Prostate gland (tissue), 2 donors: ENCODE data around the gene FANCE. TPM values are rescaled to one million over a fixed set of nuclear protein-coding genes. Genes with fewer than 3 reads are reported as not detected.

ENCODE experiments used
- DNase-seq: peaks from one replicate; pipeline ENCODE4 v3.0.0-alpha.2; 2019; ENCODE audit warnings: low spot score
- H3K27ac ChIP-seq, 2 donors: fragments of 200-600 bp; sonication (generic); 2 replicates each; pipeline ENCODE4 v1.5.1; 2017 to 2019
- H3K27me3 ChIP-seq: fragments of 200-600 bp; sonication (generic); replicated peaks from 2 replicates; pipeline ENCODE4 v1.5.1; 2019; ENCODE audit not compliant: insufficient read depth
- H3K36me3 ChIP-seq, 2 donors: fragments of 200-600 bp; sonication (generic); 1 replicate in 1 of 2; 2 replicates in 1 of 2; pipeline versions ENCODE4 v1.5.1 to v1.8.1; 2017 to 2019
- H3K4me1 ChIP-seq: fragments of 200-600 bp; sonication (generic); replicated peaks from 2 replicates; pipeline ENCODE4 v1.5.1; 2019
- H3K4me3 ChIP-seq, 2 donors: fragments of 200-600 bp; sonication (generic); 2 replicates each; pipeline ENCODE4 v1.5.1; 2017 to 2019
- H3K9me3 ChIP-seq: fragments of 200-600 bp; sonication (generic); 2 replicates; pipeline ENCODE4 v1.5.1; 2017
- POLR2A ChIP-seq: fragments of 450-650 bp; IDR thresholded peaks from one replicate; pipeline ENCODE4 v1.6.1; 2016; ENCODE audit warnings: antibody characterized with exemption, mild to moderate bottlenecking
- POLR2AphosphoS5 ChIP-seq: sonication (generic); formaldehyde crosslinking; IDR thresholded peaks from one replicate; pipeline ENCODE4 v1.6.1; 2017; ENCODE audit warnings: antibody characterized with exemption
- WGBS: methylation state at CpG from one replicate; pipeline ENCODE4 v1.1.5; 2018; 5-methylcytosine and 5-hydroxymethylcytosine counted together
- intact Hi-C: fragments of 100-400 bp; cut with DNase I; formaldehyde crosslinking; loops from one replicate; pipeline ENCODE4 v1.14.2; 2022
- total RNA-seq, 2 donors: library from RNA; depleted of rRNA; stranded (reverse); fragments of >200 nt; gene quantifications; one replicate each; pipeline ENCODE4 v1.1.0, GENCODE V29; 2016
- TF ChIP-seq, protein P1 (sequence below), 4 experiments: fragments of 200-600 bp in 2 of 4; fragments of 450-650 bp in 2 of 4; sonication (generic) in 2 of 4; IDR thresholded peaks; 1 replicate in 3 of 4; 2 replicates in 1 of 4; pipeline ENCODE4 v1.5.1; 2016 to 2019; ENCODE audit warnings: antibody characterized with exemption in 4 of 4, mild to moderate bottlenecking in 2 of 4, moderate library complexity in 2 of 4

The FANCE gene
- total RNA-seq, 2 donors from 2014 or later, result 7.5 to 14.0 TPM

- intact Hi-C loops, result no loop called here
- TF ChIP-seq POLR2AphosphoS5 (no peak), POLR2A (no peak)
- TF ChIP-seq, protein P1, sequence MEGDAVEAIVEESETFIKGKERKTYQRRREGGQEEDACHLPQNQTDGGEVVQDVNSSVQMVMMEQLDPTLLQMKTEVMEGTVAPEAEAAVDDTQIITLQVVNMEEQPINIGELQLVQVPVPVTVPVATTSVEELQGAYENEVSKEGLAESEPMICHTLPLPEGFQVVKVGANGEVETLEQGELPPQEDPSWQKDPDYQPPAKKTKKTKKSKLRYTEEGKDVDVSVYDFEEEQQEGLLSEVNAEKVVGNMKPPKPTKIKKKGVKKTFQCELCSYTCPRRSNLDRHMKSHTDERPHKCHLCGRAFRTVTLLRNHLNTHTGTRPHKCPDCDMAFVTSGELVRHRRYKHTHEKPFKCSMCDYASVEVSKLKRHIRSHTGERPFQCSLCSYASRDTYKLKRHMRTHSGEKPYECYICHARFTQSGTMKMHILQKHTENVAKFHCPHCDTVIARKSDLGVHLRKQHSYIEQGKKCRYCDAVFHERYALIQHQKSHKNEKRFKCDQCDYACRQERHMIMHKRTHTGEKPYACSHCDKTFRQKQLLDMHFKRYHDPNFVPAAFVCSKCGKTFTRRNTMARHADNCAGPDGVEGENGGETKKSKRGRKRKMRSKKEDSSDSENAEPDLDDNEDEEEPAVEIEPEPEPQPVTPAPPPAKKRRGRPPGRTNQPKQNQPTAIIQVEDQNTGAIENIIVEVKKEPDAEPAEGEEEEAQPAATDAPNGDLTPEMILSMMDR (IDR thresholded peaks at IDR 0.05), result no peak
- H3K4me3 ChIP-seq, result no peak overlapping the region
- peak overlapping the region; percentile 95 to 98 for H3K27ac ChIP-seq
- peaks cover 0 to 3% of the 10 kb centered on the region in 2 donors for H3K36me3 ChIP-seq
- no peaks in the 10 kb centered on the region for H3K9me3 ChIP-seq
- no peaks in the 10 kb centered on the region for H3K27me3 ChIP-seq
- 82% methylated on average over 7 of the region's 7 CpGs for WGBS
- DNase-seq, result no peak
- H3K4me1 ChIP-seq, result peaks cover 30% of the 10 kb centered on the region
These were observed 32.8 kb downstream of the FANCE start for GRCh38 chr6:35484921-35485392.

DNA sequence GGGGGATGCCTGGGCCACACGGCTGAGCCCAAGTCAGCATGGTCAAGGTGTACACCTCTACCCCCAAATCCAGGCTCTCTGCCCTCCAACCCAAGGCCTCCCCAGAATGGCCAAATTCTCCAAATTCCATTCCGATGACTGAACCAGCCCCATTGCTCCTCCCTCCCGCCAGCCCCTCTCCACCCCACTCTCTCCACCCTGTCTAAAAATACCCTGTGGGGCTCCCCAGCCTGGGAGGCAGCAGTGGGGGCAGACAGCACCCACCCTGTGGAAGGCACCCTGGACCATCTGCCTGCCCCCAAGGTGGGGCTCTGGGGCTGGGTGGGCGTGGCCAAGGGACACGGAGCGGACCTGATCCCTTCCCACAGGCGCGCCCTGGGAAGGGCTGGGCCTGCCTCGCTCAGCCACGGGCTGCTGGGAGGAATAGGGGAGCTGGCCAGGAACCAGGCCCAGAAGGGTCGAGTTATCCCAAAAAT lies 33.3 kb downstream of the FANCE start:
- Histone ChIP-seq H3K9me3 (no peaks in the 10 kb centered on the region), H3K27me3 (no peaks in the 10 kb centered on the region), H3K36me3 (peaks cover 0 to 3% of the 10 kb centered on the region in 2 donors), H3K4me3 (peak overlapping the region in 1 of 2 donors; percentile 30), H3K4me1 (peaks cover 35% of the 10 kb centered on the region), H3K27ac (peak overlapping the region; percentile 95 to 98)
- WGBS, result 20% methylated on average over 10 of the region's 11 CpGs
- intact Hi-C loops, result no loop called here
- DNase-seq, result no peak
- TF ChIP-seq POLR2AphosphoS5, result no peak
- peak; percentile 13 for TF ChIP-seq POLR2A
- TF ChIP-seq, protein P1 (IDR thresholded peaks at IDR 0.05), result no peak

DNA sequence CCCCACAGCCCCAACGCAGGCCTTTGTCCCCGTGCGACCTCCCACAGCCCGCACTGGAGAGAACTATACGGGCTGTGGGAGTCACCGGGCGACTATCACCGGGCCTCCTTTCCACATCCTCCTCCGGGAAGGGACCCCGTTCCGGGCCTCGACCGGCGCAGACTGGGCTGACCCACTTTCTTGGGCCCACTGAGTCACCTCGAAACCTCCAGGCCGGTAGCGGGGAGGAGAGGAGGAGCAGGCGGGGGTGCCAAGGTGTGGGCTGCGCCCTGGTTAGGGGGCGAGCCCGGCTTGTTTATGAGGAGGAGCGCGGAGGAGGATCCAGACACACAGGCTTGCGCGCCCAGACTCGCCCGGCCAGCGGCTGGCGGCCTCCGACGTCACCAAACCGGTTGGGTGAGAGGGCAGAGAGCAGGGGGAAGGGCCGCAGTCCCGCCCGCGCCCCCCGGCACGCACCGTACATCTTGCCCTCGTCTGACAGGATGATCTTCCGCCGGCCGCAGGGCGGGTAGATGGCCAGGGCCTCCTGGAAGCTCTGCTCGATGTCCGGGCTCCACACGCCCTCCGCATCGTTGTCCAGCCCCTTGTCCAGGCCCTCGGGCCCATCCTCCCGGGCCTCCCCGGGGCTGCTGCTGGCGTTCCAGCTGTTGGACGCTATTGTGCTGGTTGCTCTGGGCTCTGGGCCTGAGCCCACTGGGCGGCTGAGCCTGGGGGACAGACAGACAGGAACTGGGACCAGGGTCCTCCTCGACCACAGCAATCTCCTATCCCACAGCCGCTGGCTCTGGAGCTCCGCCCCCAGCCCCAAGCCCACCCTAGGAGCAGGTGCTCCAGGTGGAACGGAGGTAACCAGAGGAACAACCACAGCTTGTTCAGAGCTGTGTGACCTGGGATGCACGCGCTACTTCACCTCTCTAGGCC lies 34.1 kb downstream of the FANCE start:
- Histone ChIP-seq H3K9me3 (no peaks in the 10 kb centered on the region), H3K27me3 (no peaks in the 10 kb centered on the region), H3K4me3 (peak overlapping the region in 1 of 2 donors; percentile 30), H3K36me3 (peaks cover 0 to 3% of the 10 kb centered on the region in 2 donors), H3K27ac (peak overlapping the region; percentile 95 to 98), H3K4me1 (peaks cover 39% of the 10 kb centered on the region)
- 40% methylated on average over 39 of the region's 61 CpGs for WGBS
- peak; percentile 94 for DNase-seq
- intact Hi-C loops, result no loop called here
- TF ChIP-seq, protein P1 (IDR thresholded peaks at IDR 0.05), result no peak
- peak; percentile 59 for TF ChIP-seq POLR2A
- peak; percentile 94 for TF ChIP-seq POLR2AphosphoS5

DNA sequence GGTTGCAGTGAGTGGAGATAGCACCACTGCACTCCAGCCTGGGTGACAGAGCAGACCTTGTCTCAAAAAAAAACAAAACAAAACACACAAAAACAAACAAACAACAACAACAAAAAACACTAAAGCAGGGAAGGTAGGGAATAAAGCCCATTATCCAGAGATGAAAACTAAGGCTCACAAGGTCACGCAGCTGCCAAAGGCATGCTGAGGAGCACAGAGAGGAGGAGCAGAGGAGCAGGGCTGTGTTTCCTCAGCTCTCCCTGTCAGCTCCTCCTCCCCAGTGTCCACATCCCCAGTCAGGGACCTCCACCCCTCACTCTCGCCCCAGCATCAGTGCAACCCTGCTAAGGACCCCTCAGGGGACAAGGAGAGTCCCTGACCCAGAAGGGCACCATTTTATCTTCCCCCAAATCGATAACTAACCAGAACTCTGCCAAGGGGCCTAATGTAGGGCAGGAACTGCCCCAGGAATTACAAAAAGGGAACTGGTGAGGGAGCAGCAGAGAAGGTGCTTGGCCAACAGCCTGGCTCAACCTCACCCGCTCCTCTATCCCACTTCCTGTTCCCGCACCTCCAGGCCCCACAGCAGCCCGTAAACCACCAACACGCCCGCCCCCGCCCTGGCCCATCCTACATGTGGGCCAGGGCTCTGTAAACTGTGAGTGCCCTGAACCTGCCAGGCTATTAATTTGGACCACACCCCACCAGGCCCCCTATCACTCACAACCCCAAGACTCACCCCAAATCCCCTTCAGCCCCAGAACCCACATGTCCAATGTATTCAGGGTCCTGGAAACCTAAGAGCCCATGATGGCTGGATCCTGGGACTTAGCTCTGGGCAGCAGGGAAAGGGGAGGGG lies 35.7 kb downstream of the FANCE start:
- 16% methylated on average over 9 of the region's 9 CpGs for WGBS
- Histone ChIP-seq H3K9me3 (no peaks in the 10 kb centered on the region), H3K27me3 (no peaks in the 10 kb centered on the region), H3K27ac (peak overlapping the region; percentile 95 to 98), H3K4me3 (no peak overlapping the region), H3K4me1 (peaks cover 54% of the 10 kb centered on the region), H3K36me3 (no peaks in the 10 kb centered on the region)
- intact Hi-C loops, result no loop called here
- DNase-seq, result peak; percentile 86
- peak; percentile 43 for TF ChIP-seq POLR2A
- peak; percentile 67 for TF ChIP-seq POLR2AphosphoS5
- TF ChIP-seq, protein P1 (IDR thresholded peaks at IDR 0.05), result no peak
